Duodenal mucosa (tissue), 2 donors: ENCODE data around the gene EIF2AK2.

Experiments used
- H3K27ac ChIP-seq: one replicate; pipeline ENCODE4 v1.7.0; 2013; ENCODE audit warnings: low read depth, low read length
- H3K27me3 ChIP-seq, 2 donors: one replicate each; pipeline ENCODE4 v1.7.0; 2013; ENCODE audit warnings: low read length in 2 of 2, control low read depth in 1 of 2; ENCODE audit not compliant: insufficient read depth in 2 of 2, control insufficient read depth in 1 of 2
- H3K36me3 ChIP-seq, 2 donors: one replicate each; pipeline ENCODE4 v1.7.0; 2013; ENCODE audit warnings: low read length in 2 of 2, control low read depth in 1 of 2; ENCODE audit not compliant: insufficient read depth in 2 of 2, control insufficient read depth in 1 of 2
- H3K4me1 ChIP-seq, 2 donors: one replicate each; pipeline ENCODE4 v1.7.0; 2013; ENCODE audit warnings: low read length in 2 of 2, control low read depth in 1 of 2; ENCODE audit not compliant: insufficient read depth in 2 of 2, control insufficient read depth in 1 of 2
- H3K4me3 ChIP-seq, 2 donors: one replicate each; pipeline ENCODE4 v1.7.0; 2013; ENCODE audit warnings: low read length in 2 of 2, low read depth in 1 of 2
- H3K9ac ChIP-seq, 2 donors: one replicate each; pipeline ENCODE4 v1.7.0; 2013; ENCODE audit warnings: low read length in 2 of 2, low read depth in 1 of 2
- H3K9me3 ChIP-seq, 2 donors: one replicate each; pipeline ENCODE4 v1.7.0; 2013; ENCODE audit warnings: low read length in 2 of 2, control low read depth in 1 of 2; ENCODE audit not compliant: control insufficient read depth in 1 of 2

Gene EIF2AK2

DNA sequence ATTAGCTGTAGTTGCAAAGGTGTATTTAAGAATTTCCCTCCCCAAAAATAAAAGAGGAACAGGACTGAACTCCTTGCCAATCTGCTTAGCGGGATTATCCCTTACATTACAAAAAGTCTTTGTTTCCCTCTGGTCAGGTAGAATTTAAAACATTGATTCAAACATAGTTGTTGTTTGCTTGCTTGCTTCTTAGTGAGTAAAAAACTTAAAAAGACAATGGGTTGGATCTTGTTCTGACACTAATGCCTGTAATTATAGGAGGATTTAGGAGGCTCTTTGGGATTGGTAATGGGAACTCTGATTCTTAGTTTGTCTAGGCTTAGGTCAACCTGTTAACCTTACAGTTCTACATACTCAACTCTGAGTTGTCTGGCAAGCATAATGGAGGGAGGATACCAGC lies 35.8 kb upstream of the EIF2AK2 start:
- Histone ChIP-seq H3K36me3 (no peaks in the 10 kb centered on the region), H3K27ac (no peak overlapping the region), H3K9me3 (no peaks in the 10 kb centered on the region), H3K27me3 (no peaks in the 10 kb centered on the region), H3K4me3 (no peak overlapping the region), H3K4me1 (peaks cover 6 to 10% of the 10 kb centered on the region in 2 donors), H3K9ac (no peak overlapping the region)

DNA sequence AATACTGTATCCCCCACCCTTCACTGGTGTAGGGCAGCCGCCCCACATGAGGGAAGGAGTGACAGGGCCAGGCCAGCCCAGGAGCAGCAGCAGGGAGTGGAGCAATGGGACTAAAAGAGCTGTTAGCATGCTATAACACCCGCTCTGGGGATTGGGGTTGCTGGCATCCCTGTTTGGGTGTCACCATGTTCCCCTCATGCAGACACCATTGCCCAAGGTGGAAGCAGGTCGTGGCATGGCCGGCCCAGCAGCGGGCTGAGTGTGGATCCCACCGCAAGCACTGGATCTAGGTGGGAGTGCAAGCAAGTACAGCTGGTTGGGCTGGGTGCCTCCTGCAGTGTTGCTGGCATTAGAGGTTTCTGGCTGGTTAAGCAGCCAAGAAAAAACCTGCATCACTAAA lies 35.0 kb upstream of the EIF2AK2 start:
- H3K27ac ChIP-seq: no peak overlapping the region
- H3K36me3 ChIP-seq: no peaks in the 10 kb centered on the region

DNA sequence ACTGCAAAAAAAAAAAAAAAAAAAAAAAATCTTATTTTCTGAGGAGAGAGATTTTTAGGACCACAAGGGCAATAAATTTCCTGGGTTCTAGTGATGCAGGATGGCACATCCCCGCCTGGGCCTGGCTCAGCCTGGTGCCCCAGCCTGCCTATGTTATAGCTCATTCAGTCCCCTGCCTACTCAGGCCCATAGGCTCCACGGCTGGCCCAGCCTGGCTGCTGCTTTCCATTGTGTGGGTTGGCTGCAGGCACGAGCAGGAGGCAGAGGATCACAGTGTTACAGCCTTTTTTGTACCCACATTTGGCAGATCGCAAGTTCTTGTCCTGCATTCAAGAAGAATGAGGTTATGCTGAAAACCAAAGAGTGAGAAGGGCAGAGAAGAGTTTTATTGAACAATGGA lies 34.5 kb upstream of the EIF2AK2 start:
- Histone ChIP-seq H3K9me3 (no peaks in the 10 kb centered on the region), H3K27ac (no peak overlapping the region)

More for the DNA sequence above, 35.0 kb upstream of the EIF2AK2 start:
- Histone ChIP-seq H3K9ac (no peak overlapping the region), H3K4me1 (peaks cover 0 to 4% of the 10 kb centered on the region in 2 donors), H3K9me3 (no peaks in the 10 kb centered on the region), H3K4me3 (no peak overlapping the region), H3K27me3 (no peaks in the 10 kb centered on the region)

DNA sequence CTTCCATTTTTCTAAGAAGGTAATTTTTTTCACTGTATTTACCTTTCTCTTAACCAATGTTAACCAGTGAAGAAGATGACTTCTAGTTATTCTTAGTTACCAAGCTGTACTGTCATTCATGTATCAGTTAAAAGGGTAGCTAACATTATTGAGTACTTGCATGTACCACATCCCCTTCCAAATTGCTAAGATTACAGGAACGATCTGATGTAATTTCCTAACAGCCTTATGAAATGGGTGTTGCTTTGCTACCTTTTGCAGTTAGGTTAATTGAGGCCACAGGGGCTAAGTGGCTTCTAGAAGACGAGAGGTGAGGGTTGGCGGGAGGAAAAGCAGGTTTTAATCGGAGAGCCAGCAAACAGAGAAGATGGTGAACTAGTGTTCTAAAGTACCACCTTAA lies 33.5 kb upstream of the EIF2AK2 start:
- no peak overlapping the region for H3K27ac ChIP-seq

More for the DNA sequence above, 34.5 kb upstream of the EIF2AK2 start:
- peaks cover 0 to 4% of the 10 kb centered on the region in 2 donors for H3K4me1 ChIP-seq
- no peak overlapping the region for H3K4me3 ChIP-seq
- H3K9ac ChIP-seq: no peak overlapping the region
- H3K36me3 ChIP-seq: no peaks in the 10 kb centered on the region
- H3K27me3 ChIP-seq: no peaks in the 10 kb centered on the region

DNA sequence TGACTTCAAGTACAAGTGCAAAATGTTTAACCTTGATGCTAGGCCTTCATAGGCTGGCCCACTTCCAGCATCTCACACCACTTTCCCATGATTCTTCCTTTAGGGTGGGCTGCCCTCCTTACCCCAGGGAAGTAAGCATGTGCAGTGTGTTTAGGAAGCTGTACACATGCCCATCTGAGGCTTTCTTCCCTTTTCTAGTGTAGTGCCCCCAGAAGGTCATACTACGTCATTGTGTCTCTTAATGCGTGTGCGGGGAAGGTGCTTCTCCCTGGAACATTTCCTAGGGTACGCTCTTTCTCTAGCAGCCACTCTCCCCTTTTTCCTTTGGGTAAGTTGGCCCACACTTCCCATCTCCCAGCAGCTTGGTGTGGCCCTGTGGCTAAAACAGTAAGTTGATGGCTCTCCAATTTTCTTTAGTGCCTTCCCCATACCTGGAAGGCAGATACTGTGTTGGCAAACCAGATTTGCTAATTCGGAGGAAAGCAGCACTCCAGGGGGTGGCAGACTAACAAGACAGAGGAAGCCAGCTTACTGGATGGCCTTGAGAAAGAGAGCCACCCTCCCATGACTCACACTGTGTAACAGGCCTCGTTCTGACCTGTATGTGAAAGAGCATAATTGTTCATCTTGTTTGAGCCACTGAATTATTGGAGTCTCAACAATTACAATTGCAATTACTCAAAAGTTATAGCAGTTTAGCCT lies 32.8 kb upstream of the EIF2AK2 start:
- Histone ChIP-seq H3K4me3 (no peak overlapping the region), H3K36me3 (no peaks in the 10 kb centered on the region), H3K27me3 (no peaks in the 10 kb centered on the region), H3K4me1 (peaks cover 0 to 4% of the 10 kb centered on the region in 2 donors), H3K9ac (no peak overlapping the region), H3K9me3 (no peaks in the 10 kb centered on the region), H3K27ac (no peak overlapping the region)

More for the DNA sequence above, 33.5 kb upstream of the EIF2AK2 start:
- Histone ChIP-seq H3K4me1 (peaks cover 0 to 4% of the 10 kb centered on the region in 2 donors), H3K4me3 (no peak overlapping the region), H3K36me3 (no peaks in the 10 kb centered on the region), H3K27me3 (no peaks in the 10 kb centered on the region), H3K9ac (no peak overlapping the region), H3K9me3 (no peaks in the 10 kb centered on the region)

DNA sequence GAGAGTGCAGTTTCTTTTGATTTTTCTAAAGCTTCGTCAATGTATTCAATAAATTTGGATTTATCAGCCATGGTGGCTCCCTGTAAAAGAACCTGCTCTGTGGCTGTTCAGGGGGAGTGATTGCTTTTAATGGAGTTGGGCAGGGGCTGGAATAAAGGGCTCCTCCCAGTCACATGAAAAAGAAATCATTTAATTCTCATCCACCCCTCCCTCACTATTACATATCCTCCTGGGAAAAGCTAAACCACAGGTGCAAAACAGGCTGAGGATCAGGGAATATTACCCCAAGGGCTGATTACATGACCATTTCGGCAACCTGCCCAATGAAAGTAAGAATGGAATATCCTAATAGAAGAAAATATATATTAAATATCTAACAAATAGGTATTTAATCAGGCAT lies 31.8 kb upstream of the EIF2AK2 start, which contains the start of gene SULT6B1:
TSS of gene SULT6B1 (minus strand) at position 101 of the 400 bp plus-strand sequence. CDS start at position 71, 30 bp downstream.
- Histone ChIP-seq H3K9ac (no peak within 1 kb of the TSS), H3K27ac (no peak within 1 kb of the TSS), H3K4me3 (no peak within 1 kb of the TSS), H3K9me3 (no peaks in the 10 kb centered on the region), H3K36me3 (no peaks in the 10 kb centered on the region), H3K27me3 (no peaks in the 10 kb centered on the region), H3K4me1 (peaks cover 0 to 4% of the 10 kb centered on the region in 2 donors)

DNA sequence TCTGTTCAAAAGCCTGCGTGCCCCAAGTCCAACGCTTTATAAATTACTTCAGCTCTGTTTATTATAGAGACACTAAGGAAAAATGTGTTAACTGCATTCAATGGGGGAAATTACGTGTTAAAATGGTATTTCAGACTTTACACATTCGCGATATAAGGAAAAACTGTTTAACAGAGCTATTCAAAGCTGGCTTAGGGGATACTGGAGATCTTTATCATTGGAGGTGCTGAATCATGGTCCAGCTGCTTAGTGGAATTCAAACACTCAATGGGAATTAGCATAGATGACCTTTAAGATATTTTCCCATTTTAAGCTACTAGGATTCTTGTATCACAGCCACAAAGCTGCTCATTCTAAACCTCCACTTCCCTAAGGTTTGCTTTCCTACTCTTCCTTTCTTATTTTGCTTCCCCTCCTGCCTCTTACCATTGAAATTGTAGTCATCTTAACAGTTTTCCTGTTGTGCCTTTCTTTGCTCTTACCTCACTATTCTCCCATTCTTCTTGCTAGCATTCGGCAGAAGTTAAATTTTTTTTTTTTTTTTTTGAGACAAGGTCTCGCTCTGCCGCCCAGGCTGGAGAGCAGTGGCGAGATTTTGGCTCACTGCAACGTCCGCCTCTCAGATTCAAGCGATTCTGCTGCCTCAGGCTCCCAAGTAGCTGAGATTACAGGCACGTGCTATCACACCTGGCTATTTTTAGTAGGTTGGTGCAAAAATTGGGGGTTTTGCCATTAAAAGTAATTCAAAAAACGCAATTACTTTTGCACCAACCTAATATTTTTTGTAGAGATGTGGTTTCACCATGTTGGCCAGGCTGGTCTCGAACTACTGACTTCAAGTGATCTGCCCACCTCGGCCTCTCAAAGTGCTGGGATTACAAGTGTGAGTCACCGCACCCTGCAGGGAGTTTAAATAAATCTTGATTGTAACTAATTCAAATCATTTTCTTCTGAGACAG lies 25.2 kb upstream of the EIF2AK2 start:
- H3K27me3 ChIP-seq: no peaks in the 10 kb centered on the region
- no peak overlapping the region for H3K9ac ChIP-seq
- no peaks in the 10 kb centered on the region for H3K36me3 ChIP-seq
- H3K27ac ChIP-seq: no peak overlapping the region
- no peaks in the 10 kb centered on the region for H3K9me3 ChIP-seq
- no peak overlapping the region for H3K4me3 ChIP-seq
- H3K4me1 ChIP-seq: no peaks in the 10 kb centered on the region

DNA sequence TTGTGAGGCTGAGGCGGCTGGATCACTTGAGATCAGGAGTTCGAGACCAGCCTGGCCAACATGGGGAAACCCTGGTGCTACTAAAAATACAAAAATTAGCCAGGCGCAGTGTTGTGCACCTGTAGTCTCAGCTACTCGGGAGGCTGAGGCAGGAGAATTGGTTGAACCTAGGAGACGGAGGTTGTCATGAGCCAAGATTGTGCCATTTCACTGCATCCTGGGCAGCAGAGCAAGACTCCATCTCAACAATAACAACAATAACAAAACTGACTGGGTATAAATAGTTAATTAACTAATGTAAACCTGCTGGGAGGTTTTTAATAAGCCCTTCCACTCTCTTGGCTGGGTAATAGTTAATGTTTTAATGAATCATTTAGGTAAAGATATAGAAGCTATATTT lies 23.9 kb upstream of the EIF2AK2 start:
- Histone ChIP-seq H3K4me1 (no peaks in the 10 kb centered on the region), H3K4me3 (no peak overlapping the region), H3K36me3 (no peaks in the 10 kb centered on the region), H3K9me3 (no peaks in the 10 kb centered on the region), H3K9ac (no peak overlapping the region), H3K27ac (no peak overlapping the region), H3K27me3 (no peaks in the 10 kb centered on the region)

DNA sequence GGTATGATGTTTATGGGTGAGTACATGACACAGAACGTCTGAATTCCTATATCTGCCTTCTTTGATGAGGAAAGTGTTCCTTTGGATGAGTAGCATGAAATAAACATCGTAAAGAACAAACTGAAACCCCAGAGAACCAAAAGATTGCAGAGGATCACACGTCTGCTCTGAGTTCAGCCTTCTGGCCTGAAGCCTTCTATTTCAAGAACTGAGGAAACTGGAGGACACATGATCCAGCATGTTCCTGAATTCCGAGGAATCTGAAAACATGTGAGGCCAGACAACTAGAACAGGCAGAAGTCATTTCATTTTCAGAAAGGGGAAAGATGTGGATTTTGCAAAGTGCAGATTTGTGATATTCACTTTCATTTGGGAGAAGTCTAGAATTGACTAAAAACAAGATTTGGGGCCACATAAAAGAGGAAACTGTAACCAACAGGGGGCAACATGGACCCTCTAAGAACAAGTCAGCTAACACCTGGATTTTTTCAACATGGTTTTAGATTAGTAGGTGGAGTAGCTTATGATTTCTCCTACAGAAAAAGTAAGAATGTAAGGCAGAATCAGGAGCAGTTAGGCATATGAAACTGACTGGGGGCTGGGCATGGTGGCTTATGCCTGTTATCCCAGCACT lies 23.3 kb upstream of the EIF2AK2 start:
- Histone ChIP-seq H3K27me3 (no peaks in the 10 kb centered on the region), H3K9me3 (no peaks in the 10 kb centered on the region), H3K4me3 (no peak overlapping the region), H3K36me3 (no peaks in the 10 kb centered on the region), H3K27ac (no peak overlapping the region), H3K9ac (no peak overlapping the region), H3K4me1 (no peaks in the 10 kb centered on the region)

DNA sequence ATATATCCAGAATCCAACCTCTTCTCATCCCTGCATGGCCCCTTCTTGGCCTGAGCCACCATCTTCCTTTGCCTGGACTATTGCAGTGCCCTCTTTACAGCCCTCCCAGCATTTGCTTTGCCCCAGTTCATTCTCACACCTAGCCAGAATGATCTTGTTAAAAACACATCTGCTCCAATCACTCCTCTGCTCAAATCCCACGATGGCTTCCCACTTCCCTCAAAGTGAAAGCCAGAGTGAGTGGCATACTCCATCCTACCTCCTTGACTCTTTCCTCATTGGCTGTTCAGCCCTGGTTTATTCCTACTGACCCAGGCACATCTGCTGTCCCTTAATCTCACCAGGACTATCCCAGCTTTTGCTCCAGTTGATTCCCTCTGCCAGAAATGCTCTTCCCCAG lies 17.0 kb upstream of the EIF2AK2 start:
- Histone ChIP-seq H3K4me1 (no peaks in the 10 kb centered on the region), H3K9me3 (no peaks in the 10 kb centered on the region), H3K4me3 (no peak overlapping the region), H3K36me3 (no peaks in the 10 kb centered on the region), H3K27me3 (no peaks in the 10 kb centered on the region), H3K9ac (no peak overlapping the region), H3K27ac (no peak overlapping the region)
